WTC11 (cell line): Measurements from ENCODE around the gene TNP1. TPM values are rescaled to one million over a fixed set of nuclear protein-coding genes. Genes with fewer than 3 reads are reported as not detected.

Experiments used
- ATAC-seq: fragments of 200-7000 bp; cut with Tn5 transposase; 2 replicates; pipeline ENCODE4 v1.10.0; 2021; ENCODE audit warnings: mild to moderate bottlenecking, moderate library complexity
- CTCF ChIA-PET: fragments of 300-600 bp; sonication (Branson Sonifier 250); formaldehyde crosslinking; loops from one replicate; lab custom pipeline; 2021; ENCODE audit warnings: antibody characterized with exemption; lab: Charles Lee
- POLR2A ChIA-PET: fragments of 350-600 bp; sonication (Branson Sonifier 250); formaldehyde crosslinking; loops from one replicate; lab custom pipeline; 2021; ENCODE audit warnings: antibody characterized with exemption; lab: Charles Lee
- DNase-seq: peaks from one replicate; pipeline ENCODE4 v3.0.0; 2021; ENCODE audit warnings: low spot score
- H3K27ac Mint-ChIP-seq: 2 replicates; pipeline ENCODE4 v1.8.0; 2021; ENCODE audit warnings: mixed read lengths
- H3K27me3 Mint-ChIP-seq: 2 replicates; pipeline ENCODE4 v1.8.0; 2021; ENCODE audit warnings: low read depth, mild to moderate bottlenecking, moderate library complexity, mixed read lengths
- H3K36me3 Mint-ChIP-seq: 2 replicates; pipeline ENCODE4 v1.8.0; 2021; ENCODE audit warnings: mixed read lengths
- H3K4me1 Mint-ChIP-seq: 2 replicates; pipeline ENCODE4 v1.8.0; 2022; ENCODE audit warnings: mixed read lengths
- H3K4me3 Mint-ChIP-seq: 2 replicates; pipeline ENCODE4 v1.8.0; 2021; ENCODE audit warnings: mild to moderate bottlenecking, moderate library complexity, mixed read lengths
- H3K9me3 Mint-ChIP-seq: 2 replicates; pipeline ENCODE4 v1.8.0; 2021; ENCODE audit warnings: mixed read lengths
- ATF6 ChIP-seq: sonication (generic); formaldehyde crosslinking; IDR thresholded peaks from 2 replicates; pipeline ENCODE4 v1.8.1; 2023; ENCODE audit warnings: mild to moderate bottlenecking, missing genetic modification reagents
- CTCF ChIP-seq: fragments of 200-600 bp; IDR thresholded peaks from 2 replicates; pipeline ENCODE4 v1.8.0; 2022; ENCODE audit warnings: antibody characterized with exemption
- ELF4 ChIP-seq: sonication (generic); formaldehyde crosslinking; IDR thresholded peaks from 2 replicates; pipeline ENCODE4 v1.8.1; 2022; ENCODE audit warnings: low read depth, mild to moderate bottlenecking, moderate library complexity, missing genetic modification reagents
- ETV6 ChIP-seq: sonication (generic); formaldehyde crosslinking; IDR thresholded peaks from 2 replicates; pipeline ENCODE4 v1.8.1; 2022; ENCODE audit warnings: mild to moderate bottlenecking, missing genetic modification reagents
- JAZF1 ChIP-seq: fragments of 250-450 bp; sonication (Bioruptor Pico); IDR thresholded peaks from 2 replicates; pipeline ENCODE4 v1.9.0; 2021; ENCODE audit warnings: moderate library complexity, mild to moderate bottlenecking, inconsistent platforms
- NFATC4 ChIP-seq: fragments of 250-450 bp; sonication (Bioruptor Pico); IDR thresholded peaks from 2 replicates; pipeline ENCODE4 v1.9.0; 2021; ENCODE audit warnings: mild to moderate bottlenecking
- NR3C1 ChIP-seq: sonication (generic); formaldehyde crosslinking; conservative IDR thresholded peaks from 2 replicates; pipeline ENCODE4 v1.8.1; 2023; ENCODE audit warnings: low read depth, mild to moderate bottlenecking, missing genetic modification reagents
- RELA ChIP-seq: sonication (generic); formaldehyde crosslinking; IDR thresholded peaks from 2 replicates; pipeline ENCODE4 v1.8.1; 2022; ENCODE audit warnings: missing genetic modification reagents, mild to moderate bottlenecking, borderline replicate concordance
- SMAD3 ChIP-seq: sonication (generic); formaldehyde crosslinking; IDR thresholded peaks from 2 replicates; pipeline ENCODE4 v1.8.0; 2022; ENCODE audit warnings: missing genetic modification reagents, mild to moderate bottlenecking, borderline replicate concordance
- SP1 ChIP-seq: sonication (generic); formaldehyde crosslinking; conservative IDR thresholded peaks from 2 replicates; pipeline ENCODE4 v1.8.1; 2022; ENCODE audit warnings: missing genetic modification reagents
- TEAD1 ChIP-seq: sonication (generic); formaldehyde crosslinking; IDR thresholded peaks from 2 replicates; pipeline ENCODE4 v1.8.0; 2022; ENCODE audit warnings: mild to moderate bottlenecking, missing genetic modification reagents
- TEAD4 ChIP-seq: sonication (generic); formaldehyde crosslinking; IDR thresholded peaks from 2 replicates; pipeline ENCODE4 v1.8.0; 2022; ENCODE audit warnings: mild to moderate bottlenecking, missing genetic modification reagents
- ZNF138 ChIP-seq: sonication (generic); formaldehyde crosslinking; conservative IDR thresholded peaks from 2 replicates; pipeline ENCODE4 v1.8.1; 2022; ENCODE audit warnings: mild to moderate bottlenecking, moderate library complexity, missing genetic modification reagents
- ZNF219 ChIP-seq: sonication (generic); formaldehyde crosslinking; IDR thresholded peaks from 2 replicates; pipeline ENCODE4 v1.8.0; 2023; ENCODE audit warnings: missing genetic modification reagents, mild to moderate bottlenecking, borderline replicate concordance
- ZNF416 ChIP-seq: fragments of 250-450 bp; sonication (Bioruptor Pico); IDR thresholded peaks from 2 replicates; pipeline ENCODE4 v1.9.0; 2021; ENCODE audit warnings: mild to moderate bottlenecking, inconsistent platforms
- ZNF423 ChIP-seq: fragments of 250-450 bp; sonication (Bioruptor Pico); IDR thresholded peaks from 2 replicates; pipeline ENCODE4 v2.1.2; 2022; ENCODE audit warnings: mild to moderate bottlenecking, moderate library complexity
- total RNA-seq: library from RNA; stranded (reverse); gene quantifications from 3 replicates; pipeline ENCODE4 v1.2.3, GENCODE V29; 2021
- TF ChIP-seq, protein P1 (sequence below): sonication (generic); formaldehyde crosslinking; IDR thresholded peaks from 2 replicates; pipeline ENCODE4 v1.8.0; 2022; ENCODE audit warnings: mild to moderate bottlenecking, missing genetic modification reagents
- TF ChIP-seq, protein P2 (sequence below): sonication (generic); formaldehyde crosslinking; IDR thresholded peaks from 2 replicates; pipeline ENCODE4 v1.8.1; 2023; ENCODE audit warnings: mild to moderate bottlenecking, missing genetic modification reagents, moderate library complexity
- TF ChIP-seq, protein P3 (sequence below): sonication (generic); formaldehyde crosslinking; IDR thresholded peaks from 2 replicates; pipeline ENCODE4 v1.8.1; 2022; ENCODE audit warnings: mild to moderate bottlenecking, missing genetic modification reagents, moderate library complexity, borderline replicate concordance

TNP1 gene
- total RNA-seq, 1 experiment from 2014 or later = not detected

DNA sequence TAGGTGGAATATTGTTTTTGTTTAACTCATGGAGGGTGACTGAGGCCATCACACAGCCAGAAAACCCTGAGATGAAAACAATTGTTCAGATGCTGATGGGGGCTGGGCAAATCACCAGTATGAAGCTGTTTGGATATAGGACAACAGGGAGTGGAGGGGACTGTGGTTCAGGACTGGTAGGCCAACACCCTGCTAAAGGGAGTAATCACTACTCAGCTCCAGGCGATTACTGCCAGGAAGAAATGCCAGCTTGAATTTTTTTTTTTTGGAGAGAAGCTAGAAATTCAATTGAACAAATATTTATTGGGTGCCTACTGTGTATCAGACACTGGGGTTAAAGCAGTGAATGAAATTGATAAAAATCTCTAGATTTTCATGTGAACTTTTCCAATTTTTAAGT, 37.4 kb downstream of the TNP1 start:
- Mint-ChIP-seq H3K36me3 (no peaks in the 10 kb centered on the region), H3K4me1 (peaks cover 4% of the 10 kb centered on the region; the same call in 1 of the 2 replicates), H3K27me3 (peaks cover 3% of the 10 kb centered on the region; the same call in 1 of the 2 replicates), H3K4me3 (no peak overlapping the region), H3K27ac (no peak overlapping the region)
- ChIA-PET CTCF (no interaction called here), POLR2A (no interaction called here)
- no peak for DNase-seq
- TF ChIP-seq TEAD4 (CRISPR knock-in tag) (no peak), JAZF1 (CRISPR knock-in tag) (no peak), SMAD3 (CRISPR knock-in tag) (no peak), ATF6 (CRISPR knock-in tag) (no peak), SP1 (no peak), ZNF138 (no peak), ELF4 (CRISPR knock-in tag) (no peak), CTCF (no peak), TEAD1 (CRISPR knock-in tag) (no peak)
- TF ChIP-seq, protein P1, sequence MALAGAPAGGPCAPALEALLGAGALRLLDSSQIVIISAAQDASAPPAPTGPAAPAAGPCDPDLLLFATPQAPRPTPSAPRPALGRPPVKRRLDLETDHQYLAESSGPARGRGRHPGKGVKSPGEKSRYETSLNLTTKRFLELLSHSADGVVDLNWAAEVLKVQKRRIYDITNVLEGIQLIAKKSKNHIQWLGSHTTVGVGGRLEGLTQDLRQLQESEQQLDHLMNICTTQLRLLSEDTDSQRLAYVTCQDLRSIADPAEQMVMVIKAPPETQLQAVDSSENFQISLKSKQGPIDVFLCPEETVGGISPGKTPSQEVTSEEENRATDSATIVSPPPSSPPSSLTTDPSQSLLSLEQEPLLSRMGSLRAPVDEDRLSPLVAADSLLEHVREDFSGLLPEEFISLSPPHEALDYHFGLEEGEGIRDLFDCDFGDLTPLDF (CRISPR knock-in tag) = no peak
- TF ChIP-seq, protein P2, sequence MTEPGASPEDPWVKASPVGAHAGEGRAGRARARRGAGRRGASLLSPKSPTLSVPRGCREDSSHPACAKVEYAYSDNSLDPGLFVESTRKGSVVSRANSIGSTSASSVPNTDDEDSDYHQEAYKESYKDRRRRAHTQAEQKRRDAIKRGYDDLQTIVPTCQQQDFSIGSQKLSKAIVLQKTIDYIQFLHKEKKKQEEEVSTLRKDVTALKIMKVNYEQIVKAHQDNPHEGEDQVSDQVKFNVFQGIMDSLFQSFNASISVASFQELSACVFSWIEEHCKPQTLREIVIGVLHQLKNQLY (CRISPR knock-in tag) = no peak
- TF ChIP-seq, protein P3, sequence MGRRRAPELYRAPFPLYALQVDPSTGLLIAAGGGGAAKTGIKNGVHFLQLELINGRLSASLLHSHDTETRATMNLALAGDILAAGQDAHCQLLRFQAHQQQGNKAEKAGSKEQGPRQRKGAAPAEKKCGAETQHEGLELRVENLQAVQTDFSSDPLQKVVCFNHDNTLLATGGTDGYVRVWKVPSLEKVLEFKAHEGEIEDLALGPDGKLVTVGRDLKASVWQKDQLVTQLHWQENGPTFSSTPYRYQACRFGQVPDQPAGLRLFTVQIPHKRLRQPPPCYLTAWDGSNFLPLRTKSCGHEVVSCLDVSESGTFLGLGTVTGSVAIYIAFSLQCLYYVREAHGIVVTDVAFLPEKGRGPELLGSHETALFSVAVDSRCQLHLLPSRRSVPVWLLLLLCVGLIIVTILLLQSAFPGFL (CRISPR knock-in tag) = no peak
- TF ChIP-seq, all 79 proteins: peak for 0
- no peak for ATAC-seq
- peaks cover 6% of the 10 kb centered on the region; the same call in 1 of the 2 replicates for H3K9me3 Mint-ChIP-seq

- no peak for DNase-seq
- ChIA-PET CTCF (no interaction called here), POLR2A (no interaction called here)
- TF ChIP-seq NFATC4 (CRISPR knock-in tag) = no peak
- TF ChIP-seq ETV6 = no peak
- no peak for TF ChIP-seq ZNF416 (CRISPR knock-in tag)
- TF ChIP-seq ZNF219 (CRISPR knock-in tag) = no peak
- no peak for TF ChIP-seq ZNF423 (CRISPR knock-in tag)
- TF ChIP-seq ZNF138 = no peak
- no peak for TF ChIP-seq NR3C1 (CRISPR knock-in tag)
- no peak for TF ChIP-seq RELA (CRISPR knock-in tag)
- no peak for ATAC-seq
- no peaks in the 10 kb centered on the region for H3K36me3 Mint-ChIP-seq
- no peak overlapping the region for H3K27ac Mint-ChIP-seq
- no peak overlapping the region for H3K4me3 Mint-ChIP-seq
- H3K9me3 Mint-ChIP-seq = peaks cover 6% of the 10 kb centered on the region; the same call in 1 of the 2 replicates
- peaks cover 3% of the 10 kb centered on the region for H3K27me3 Mint-ChIP-seq
- H3K4me1 Mint-ChIP-seq = no peaks in the 10 kb centered on the region
Measured at GRCh38 chr2:216820709-216821108, 39.2 kb downstream of the TNP1 start.
